ENCODE data around the gene TMIE. TPM values are rescaled to one million over a fixed set of nuclear protein-coding genes. Genes with fewer than 3 reads are reported as not detected.

Gene TMIE
- total and polyA plus RNA-seq, 9 of the 15 experiments (the other 6 are each of a cell fraction or from before 2014, with no cell fraction given): not detected

GRCh38 chr3:46681387-46681786 is 19.8 kb upstream of the TMIE start:
- H4K20me1 ChIP-seq (replicated peaks; ENCODE audit: control insufficient read depth, insufficient read depth, low read length): peaks cover 19% of the 10 kb centered on the region; the same call in 1 of the 2 replicates
- no peaks in the 10 kb centered on the region for H3K36me3 ChIP-seq (ENCODE audit: control insufficient read depth, insufficient read depth, low read length)
- intact Hi-C loops (cut with micrococcal nuclease): no loop called here
- CTCF ChIA-PET (ENCODE audit: low intra/inter-chr PET ratio): no interaction called here
- in situ Hi-C loops (cut with MboI): no loop called here
- no peak overlapping the region for H3K4me3 ChIP-seq
- TF ChIP-seq PHF20 (IDR thresholded peaks at IDR 0.05; ENCODE audit: partially characterized antibody) (no peak), HNRNPL (IDR thresholded peaks at IDR 0.05; ENCODE audit: low read depth, low read length) (no peak), SNRNP70 (optimal IDR thresholded peaks at IDR 0.05; ENCODE audit: low read depth, low read length) (no peak), OTX1 (CRISPR knock-in tag; IDR thresholded peaks at IDR 0.05) (no peak), NUFIP1 (IDR thresholded peaks at IDR 0.05; ENCODE audit: partially characterized antibody) (no peak), MTA2 (IDR thresholded peaks at IDR 0.05; ENCODE audit: low read depth) (no peak), CBX8 (IDR thresholded peaks at IDR 0.05; ENCODE audit: borderline replicate concordance, extremely low read depth, low read depth, low read length, poor library complexity, severe bottlenecking) (no peak)
- ATAC-seq (no peak), FAIRE-seq (no peak), DNase-seq (ENCODE audit: extremely low read depth in 1 of 4, low spot score in 3 of 4) (no peak)
- POLR2A ChIA-PET: interaction anchor here (1.1 kb wide), 1 partner anchor 21 kb away, joined by 3 read pairs; no protein-coding TSS in a partner anchor
- no peak overlapping the region for H2AFZ ChIP-seq (ENCODE audit: low read depth, low read length)
- H3K9me1 ChIP-seq (ENCODE audit: control insufficient read depth, insufficient read depth, low read length): peaks cover 5% of the 10 kb centered on the region
- peaks cover 30 to 92% of the 10 kb centered on the region in 2 experiments; a peak in 4 of 5 replicates for H3K27me3 ChIP-seq (ENCODE audit: control insufficient read depth in 2 of 2, insufficient read depth in 2 of 2, low read length in 2 of 2)
- H3K79me2 ChIP-seq (ENCODE audit: control insufficient read depth, insufficient read depth, low read length): no peaks in the 10 kb centered on the region
- WGBS (ENCODE audit: insufficient coverage, low coverage, missing lambda C conversion rate): 4% methylated on average over 10 of the region's 10 CpGs
- H3K4me2 ChIP-seq (ENCODE audit: insufficient read depth, low read length): no peak overlapping the region
- peaks cover 0 to 6% of the 10 kb centered on the region in 2 experiments; a peak in 2 of 5 replicates for H3K4me1 ChIP-seq (replicated peaks in 1 of 2; ENCODE audit: control insufficient read depth in 2 of 2, insufficient read depth in 2 of 2, low read length in 2 of 2)
- no peak overlapping the region for H3K27ac ChIP-seq (ENCODE audit: extremely low read depth, low read depth, low read length)
- H3K9me3 ChIP-seq (replicated peaks; ENCODE audit: control insufficient read depth, insufficient read depth, low read depth, low read length): no peaks in the 10 kb centered on the region
- peak overlapping the region in 1 of 2 experiments; percentile 19; a peak in 1 of 4 replicates for H3K9ac ChIP-seq (ENCODE audit: insufficient read depth in 1 of 2, low read depth in 2 of 2, low read length in 2 of 2)
- no TSS peak for BruUV-seq (replicated peaks)

All from K562 (cell line).